H9 (cell line): ENCODE results near the gene DISP3. TPM values are rescaled to one million over a fixed set of nuclear protein-coding genes. Genes with fewer than 3 reads are reported as not detected.

Experiments
- DNase-seq: peaks from one replicate; pipeline ENCODE4 v3.0.0-alpha.2; 2017
- H2AFZ ChIP-seq: one replicate; pipeline ENCODE4 v1.6.1; 2013; ENCODE audit warnings: mild to moderate bottlenecking, low read length, control low read depth, moderate library complexity
- H2AK5ac ChIP-seq: 2 replicates; pipeline ENCODE4 v1.6.1; 2013; ENCODE audit warnings: low read length, control low read depth, mixed read lengths; ENCODE audit not compliant: insufficient read length
- H2BK120ac ChIP-seq: one replicate; pipeline ENCODE4 v1.6.1; 2013; ENCODE audit warnings: low read depth, mild to moderate bottlenecking, low read length, control low read depth, inconsistent platforms; ENCODE audit not compliant: poor library complexity, severe bottlenecking
- H2BK12ac ChIP-seq: 2 replicates; pipeline ENCODE4 v1.6.1; 2013; ENCODE audit warnings: low read length, control low read depth, mixed read lengths, low read depth; ENCODE audit not compliant: insufficient read length
- H2BK15ac ChIP-seq: 2 replicates; pipeline ENCODE4 v1.6.1; 2013; ENCODE audit warnings: low read depth, low read length, control low read depth
- H2BK20ac ChIP-seq: one replicate; pipeline ENCODE4 v1.6.1; 2013; ENCODE audit warnings: low read depth, mild to moderate bottlenecking, low read length, control low read depth, inconsistent platforms; ENCODE audit not compliant: poor library complexity, severe bottlenecking
- H2BK5ac ChIP-seq: 2 replicates; pipeline ENCODE4 v1.6.1; 2013; ENCODE audit warnings: low read length, control low read depth, mixed read lengths; ENCODE audit not compliant: insufficient read length
- H3K14ac ChIP-seq: 2 replicates; pipeline ENCODE4 v1.6.1; 2013; ENCODE audit warnings: low read length, control low read depth; ENCODE audit not compliant: insufficient read depth
- H3K18ac ChIP-seq: 2 replicates; pipeline ENCODE4 v1.6.1; 2013; ENCODE audit warnings: low read depth, mild to moderate bottlenecking, mixed read lengths, low read length, control low read depth; ENCODE audit not compliant: insufficient read length
- H3K23ac ChIP-seq: 2 replicates; pipeline ENCODE4 v1.6.1; 2013; ENCODE audit warnings: low read length, control low read depth, mixed read lengths, low read depth; ENCODE audit not compliant: insufficient read length
- H3K23me2 ChIP-seq: 2 replicates; pipeline ENCODE4 v1.6.1; 2013; ENCODE audit warnings: low read depth, mild to moderate bottlenecking, mixed read lengths, low read length, control low read depth; ENCODE audit not compliant: insufficient read length, poor library complexity, severe bottlenecking
- H3K27ac ChIP-seq: 2 replicates; pipeline ENCODE4 v1.5.1; 2013; ENCODE audit warnings: low read length, control low read depth, mixed read lengths, low read depth; ENCODE audit not compliant: insufficient read length
- H3K27me3 ChIP-seq: 2 replicates; pipeline ENCODE4 v1.6.1; 2013; ENCODE audit warnings: low read length, control low read depth, inconsistent platforms; ENCODE audit not compliant: insufficient read depth
- H3K4ac ChIP-seq: 2 replicates; pipeline ENCODE4 v1.6.1; 2013; ENCODE audit warnings: low read depth, mild to moderate bottlenecking, control low read depth, inconsistent platforms, low read length, moderate library complexity
- H3K4me1 ChIP-seq: 2 replicates; pipeline ENCODE4 v1.6.1; 2013; ENCODE audit warnings: low read length, control low read depth, inconsistent platforms; ENCODE audit not compliant: insufficient read depth
- H3K4me2 ChIP-seq: 2 replicates; pipeline ENCODE4 v1.6.1; 2013; ENCODE audit warnings: low read length, control low read depth, mixed read lengths; ENCODE audit not compliant: insufficient read length, insufficient read depth
- H3K56ac ChIP-seq: 2 replicates; pipeline ENCODE4 v1.6.1; 2013; ENCODE audit warnings: low read depth, mild to moderate bottlenecking, mixed read lengths, low read length, control low read depth; ENCODE audit not compliant: insufficient read length
- H3K79me1 ChIP-seq: 2 replicates; pipeline ENCODE4 v1.6.1; 2013; ENCODE audit warnings: low read depth, mild to moderate bottlenecking, moderate library complexity, low read length, control low read depth, inconsistent platforms; ENCODE audit not compliant: insufficient read depth, poor library complexity, severe bottlenecking
- H3K79me2 ChIP-seq: 2 replicates; pipeline ENCODE4 v1.6.1; 2013; ENCODE audit warnings: low read length, control low read depth, inconsistent platforms; ENCODE audit not compliant: insufficient read depth
- H3K9ac ChIP-seq: 2 replicates; pipeline ENCODE4 v1.6.1; 2013; ENCODE audit warnings: low read length, control low read depth, mixed read lengths; ENCODE audit not compliant: insufficient read length; ENCODE audit errors: extremely low read depth
- H3K9me3 ChIP-seq: one replicate; pipeline ENCODE4 v1.6.1; 2013; ENCODE audit warnings: low read depth, low read length, inconsistent platforms; ENCODE audit not compliant: control insufficient read depth
- H3T11ph ChIP-seq: one replicate; pipeline ENCODE4 v1.6.1; 2013; ENCODE audit warnings: mild to moderate bottlenecking, low read length, control low read depth, inconsistent platforms
- H4K20me1 ChIP-seq: one replicate; pipeline ENCODE4 v1.6.1; 2013; ENCODE audit not compliant: control insufficient read depth, insufficient read length, insufficient read depth
- H4K5ac ChIP-seq: 2 replicates; pipeline ENCODE4 v1.6.1; 2013; ENCODE audit warnings: low read depth, mild to moderate bottlenecking, mixed read lengths, low read length, control low read depth; ENCODE audit not compliant: insufficient read length
- H4K8ac ChIP-seq: replicated peaks from 2 replicates; pipeline ENCODE4 v1.6.1; 2013; ENCODE audit warnings: low read length, control low read depth, mixed read lengths, low read depth; ENCODE audit not compliant: insufficient read length
- H4K91ac ChIP-seq: 2 replicates; pipeline ENCODE4 v1.6.1; 2013; ENCODE audit warnings: low read depth, mild to moderate bottlenecking, moderate library complexity, mixed read lengths, low read length, control low read depth; ENCODE audit not compliant: insufficient read length
- H3K27ac Mint-ChIP-seq, 3 experiments: 2 replicates in 2 of 3; 3 replicates in 1 of 3; pipeline ENCODE4 v1.8.0; 2020 to 2021; ENCODE audit warnings: mixed read lengths in 3 of 3, mild to moderate bottlenecking in 1 of 3, moderate library complexity in 1 of 3
- H3K27me3 Mint-ChIP-seq: 2 replicates; pipeline ENCODE4 v1.8.0; 2021; ENCODE audit warnings: low read depth, mild to moderate bottlenecking, moderate library complexity, mixed read lengths
- H3K36me3 Mint-ChIP-seq, 3 experiments: 2 replicates in 2 of 3; 3 replicates in 1 of 3; pipeline ENCODE4 v1.8.0; 2020 to 2021; ENCODE audit warnings: low read depth in 3 of 3, mixed read lengths in 3 of 3; ENCODE audit not compliant: insufficient read depth in 1 of 3
- H3K4me1 Mint-ChIP-seq, 2 experiments: 2 replicates each; pipeline ENCODE4 v1.8.0; 2020; ENCODE audit warnings: mixed read lengths in 2 of 2
- H3K4me3 Mint-ChIP-seq, 2 experiments: 2 replicates in 1 of 2; 3 replicates in 1 of 2; pipeline ENCODE4 v1.8.0; 2020 to 2021; ENCODE audit warnings: mild to moderate bottlenecking in 2 of 2, mixed read lengths in 2 of 2, moderate library complexity in 1 of 2
- H3K9me3 Mint-ChIP-seq, 2 experiments: 2 replicates in 1 of 2; 3 replicates in 1 of 2; pipeline ENCODE4 v1.8.0; 2020; ENCODE audit warnings: mild to moderate bottlenecking in 2 of 2, mixed read lengths in 2 of 2, moderate library complexity in 1 of 2
- WGBS: extraction: QIAGEN DNeasy Blood & Tissue Kit; methylation state at CpG from one replicate; pipeline ENCODE4 v1.1.7; 2013; ENCODE audit warnings: missing lambda C conversion rate, low lambda C conversion rate, mixed read lengths; ENCODE audit not compliant: insufficient read length; ENCODE audit errors: extremely low coverage; 5-methylcytosine and 5-hydroxymethylcytosine counted together
- total RNA-seq: library from RNA; stranded (reverse); gene quantifications from 2 replicates; pipeline ENCODE4 v1.2.1, GENCODE V29; 2021
- TF ChIP-seq, protein P1 (sequence below): fragments of 200-600 bp; sonication (generic); conservative IDR thresholded peaks from 3 replicates; pipeline ENCODE4 v1.8.0; 2021; ENCODE audit warnings: antibody characterized with exemption, mild to moderate bottlenecking

DISP3 gene
- total RNA-seq, 1 experiment from 2014 or later: 3.5 TPM

DNA sequence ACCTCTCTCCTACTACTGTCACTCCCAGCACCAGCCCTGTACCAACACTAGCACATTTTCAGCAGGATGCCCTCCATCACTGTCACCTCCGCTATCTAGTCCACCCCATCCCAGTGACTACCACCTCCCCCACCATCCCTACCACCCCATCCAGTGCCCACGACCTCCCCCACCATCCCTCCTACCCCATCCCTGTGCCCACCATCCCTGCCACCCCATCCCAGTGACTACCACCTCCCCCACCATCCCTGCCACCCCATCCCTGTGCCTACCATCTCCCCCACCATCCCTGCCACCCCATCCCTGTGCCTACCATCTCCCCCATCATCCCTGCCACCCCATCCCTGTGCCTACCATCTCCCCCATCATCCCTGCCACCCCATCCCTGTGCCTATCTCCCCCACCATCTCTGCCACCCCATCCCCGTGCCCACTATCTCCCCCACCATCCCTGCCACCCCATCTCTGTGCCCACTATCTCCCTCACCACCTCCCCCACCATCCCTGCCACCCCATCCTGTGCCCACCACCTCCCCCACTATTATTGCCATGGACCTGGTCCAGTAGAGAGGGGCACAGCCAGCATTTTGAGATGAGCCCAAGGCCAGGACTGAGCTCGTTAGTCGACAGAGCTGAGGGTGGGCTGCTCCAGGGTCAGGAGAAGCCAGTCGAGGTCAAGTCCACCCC is 45.7 kb downstream of the DISP3 start:
- no peak for DNase-seq
- Histone ChIP-seq H3K4me2 (no peak overlapping the region), H4K20me1 (no peaks in the 10 kb centered on the region), H2BK120ac (no peak overlapping the region), H2AFZ (no peak overlapping the region), H2BK15ac (no peak overlapping the region), H3K9me3 (no peaks in the 10 kb centered on the region), H3K56ac (no peak overlapping the region), H3K79me2 (no peaks in the 10 kb centered on the region), H3T11ph (no peak overlapping the region), H3K23me2 (no peaks in the 10 kb centered on the region), H2BK5ac (no peak overlapping the region), H3K14ac (no peak overlapping the region), H2BK20ac (no peak overlapping the region), H3K18ac (no peak overlapping the region), H4K8ac (no peak overlapping the region), H3K79me1 (no peaks in the 10 kb centered on the region), H3K27me3 (no peaks in the 10 kb centered on the region), H3K4me1 (no peaks in the 10 kb centered on the region), H3K23ac (no peak overlapping the region), H2BK12ac (no peak overlapping the region), H4K5ac (no peak overlapping the region), H3K27ac (no peak overlapping the region), H4K91ac (no peak overlapping the region), H3K9ac (no peak overlapping the region), H3K4ac (no peak overlapping the region), H2AK5ac (no peak overlapping the region)
- no peak overlapping the region for H3K4me3 Mint-ChIP-seq
- no peaks in the 10 kb centered on the region; a peak in 1 of 5 replicates for H3K9me3 Mint-ChIP-seq
- H3K27me3 Mint-ChIP-seq: no peaks in the 10 kb centered on the region
- no CpG with 5 or more reads among the region's 6 CpGs for WGBS
- peaks cover 10% of the 10 kb centered on the region in 2 experiments for H3K4me1 Mint-ChIP-seq
- peaks cover 2 to 12% (median 4%) of the 10 kb centered on the region in 3 experiments; a peak in 4 of 7 replicates for H3K36me3 Mint-ChIP-seq
- no peak overlapping the region for H3K27ac Mint-ChIP-seq
- TF ChIP-seq, protein P1, sequence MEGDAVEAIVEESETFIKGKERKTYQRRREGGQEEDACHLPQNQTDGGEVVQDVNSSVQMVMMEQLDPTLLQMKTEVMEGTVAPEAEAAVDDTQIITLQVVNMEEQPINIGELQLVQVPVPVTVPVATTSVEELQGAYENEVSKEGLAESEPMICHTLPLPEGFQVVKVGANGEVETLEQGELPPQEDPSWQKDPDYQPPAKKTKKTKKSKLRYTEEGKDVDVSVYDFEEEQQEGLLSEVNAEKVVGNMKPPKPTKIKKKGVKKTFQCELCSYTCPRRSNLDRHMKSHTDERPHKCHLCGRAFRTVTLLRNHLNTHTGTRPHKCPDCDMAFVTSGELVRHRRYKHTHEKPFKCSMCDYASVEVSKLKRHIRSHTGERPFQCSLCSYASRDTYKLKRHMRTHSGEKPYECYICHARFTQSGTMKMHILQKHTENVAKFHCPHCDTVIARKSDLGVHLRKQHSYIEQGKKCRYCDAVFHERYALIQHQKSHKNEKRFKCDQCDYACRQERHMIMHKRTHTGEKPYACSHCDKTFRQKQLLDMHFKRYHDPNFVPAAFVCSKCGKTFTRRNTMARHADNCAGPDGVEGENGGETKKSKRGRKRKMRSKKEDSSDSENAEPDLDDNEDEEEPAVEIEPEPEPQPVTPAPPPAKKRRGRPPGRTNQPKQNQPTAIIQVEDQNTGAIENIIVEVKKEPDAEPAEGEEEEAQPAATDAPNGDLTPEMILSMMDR: no peak
